Stomach (tissue), 9 donors: ENCODE results near the gene COPS7B. TPM values are rescaled to one million over a fixed set of nuclear protein-coding genes. Genes with fewer than 3 reads are reported as not detected.

Experiments
- DNase-seq, 2 donors: peaks; one replicate each; pipeline versions ENCODE4 v3.0.0 to v3.0.0-alpha.2; 2013 to 2019
- H3K27ac ChIP-seq, 5 donors: fragments of 200-600 bp in 4 of 5; sonication (generic) in 4 of 5; one replicate each; pipeline ENCODE4 v1.5.1; 2013 to 2019; ENCODE audit warnings: mild to moderate bottlenecking in 1 of 5, moderate library complexity in 1 of 5
- H3K27me3 ChIP-seq, 3 donors: fragments of 200-600 bp; sonication (generic); one replicate each; pipeline ENCODE4 v1.5.1; 2017 to 2019; ENCODE audit warnings: mixed run types in 1 of 3
- H3K36me3 ChIP-seq, 4 donors: fragments of 200-600 bp; sonication (generic); 1 replicate in 3 of 4; 2 replicates in 1 of 4; pipeline ENCODE4 v1.5.1; 2016 to 2019
- H3K4me1 ChIP-seq, 4 donors: fragments of 200-600 bp; sonication (generic); one replicate each; pipeline ENCODE4 v1.5.1; 2016 to 2019
- H3K4me3 ChIP-seq, 4 donors: fragments of 200-600 bp; sonication (generic) in 3 of 4; one replicate each; pipeline ENCODE4 v1.5.1; 2016 to 2019; ENCODE audit warnings: mild to moderate bottlenecking in 1 of 4
- H3K9me3 ChIP-seq, 4 donors: fragments of 200-600 bp; sonication (generic); one replicate each; pipeline ENCODE4 v1.5.1; 2016 to 2019
- EP300 ChIP-seq: sonication (generic); formaldehyde crosslinking; IDR thresholded peaks from one replicate; pipeline ENCODE4 v1.6.1; 2017; ENCODE audit warnings: antibody characterized with exemption
- POLR2A ChIP-seq, 4 donors: fragments of 450-650 bp; IDR thresholded peaks; one replicate each; pipeline ENCODE4 v1.6.1; 2016; ENCODE audit warnings: antibody characterized with exemption in 4 of 4, control low read depth in 2 of 4, mild to moderate bottlenecking in 1 of 4, moderate library complexity in 1 of 4
- POLR2AphosphoS5 ChIP-seq, 3 donors: sonication (generic); formaldehyde crosslinking; IDR thresholded peaks; one replicate each; pipeline ENCODE4 v1.6.1; 2016; ENCODE audit warnings: antibody characterized with exemption in 3 of 3
- WGBS, 5 donors: extraction: QIAGEN DNeasy Blood & Tissue Kit in 3 of 5; methylation state at CpG; one replicate each; pipeline versions ENCODE4 v1.1.5 to v1.1.7; 2013 to 2018; 5-methylcytosine and 5-hydroxymethylcytosine counted together
- intact Hi-C: fragments of 100-400 bp; cut with DNase I; formaldehyde crosslinking; loops from one replicate; pipeline ENCODE4 v1.15.1; 2023; ENCODE audit warnings: low total_unique reads
- polyA plus RNA-seq, 3 donors: library from polyadenylated mRNA; stranded (reverse); fragments of 200-250 nt; gene quantifications; one replicate each; pipeline ENCODE4 v1.2.3, GENCODE V29; 2013
- total RNA-seq, 5 donors: library from RNA; depleted of rRNA; stranded (reverse); fragments of >200 nt; gene quantifications; one replicate each; pipeline versions ENCODE4 v1.1.0 to v1.2.3, GENCODE V29; 2014 to 2016
- TF ChIP-seq, protein P1 (sequence below), 7 experiments: fragments of 450-650 bp in 4 of 7; fragments of 200-600 bp in 3 of 7; sonication (generic) in 3 of 7; IDR thresholded peaks; one replicate each; pipeline ENCODE4 v1.5.1; 2016 to 2019; ENCODE audit warnings: antibody characterized with exemption in 7 of 7, control low read depth in 2 of 7, mild to moderate bottlenecking in 1 of 7
- donor health status: healthy with polysubstance abuse.
- donor health status: Bipolar disorder and iron deficiency.
- donor health status: healthy.

Gene COPS7B
- total and polyA plus RNA-seq, 8 donors, result 2.3 to 89.3 (median 22.9) TPM

- intact Hi-C loops, result no loop called here
- TF ChIP-seq, protein P1, sequence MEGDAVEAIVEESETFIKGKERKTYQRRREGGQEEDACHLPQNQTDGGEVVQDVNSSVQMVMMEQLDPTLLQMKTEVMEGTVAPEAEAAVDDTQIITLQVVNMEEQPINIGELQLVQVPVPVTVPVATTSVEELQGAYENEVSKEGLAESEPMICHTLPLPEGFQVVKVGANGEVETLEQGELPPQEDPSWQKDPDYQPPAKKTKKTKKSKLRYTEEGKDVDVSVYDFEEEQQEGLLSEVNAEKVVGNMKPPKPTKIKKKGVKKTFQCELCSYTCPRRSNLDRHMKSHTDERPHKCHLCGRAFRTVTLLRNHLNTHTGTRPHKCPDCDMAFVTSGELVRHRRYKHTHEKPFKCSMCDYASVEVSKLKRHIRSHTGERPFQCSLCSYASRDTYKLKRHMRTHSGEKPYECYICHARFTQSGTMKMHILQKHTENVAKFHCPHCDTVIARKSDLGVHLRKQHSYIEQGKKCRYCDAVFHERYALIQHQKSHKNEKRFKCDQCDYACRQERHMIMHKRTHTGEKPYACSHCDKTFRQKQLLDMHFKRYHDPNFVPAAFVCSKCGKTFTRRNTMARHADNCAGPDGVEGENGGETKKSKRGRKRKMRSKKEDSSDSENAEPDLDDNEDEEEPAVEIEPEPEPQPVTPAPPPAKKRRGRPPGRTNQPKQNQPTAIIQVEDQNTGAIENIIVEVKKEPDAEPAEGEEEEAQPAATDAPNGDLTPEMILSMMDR (IDR thresholded peaks at IDR 0.05), result no peak
- peak in 1 of 3 donors; percentile 5 for TF ChIP-seq POLR2AphosphoS5 (IDR thresholded peaks at IDR 0.05)
- Histone ChIP-seq H3K27ac (peak overlapping the region; percentile 84 to 93 (median 89)), H3K4me1 (peaks cover 40 to 61% (median 56%) of the 10 kb centered on the region in 4 donors), H3K36me3 (no peaks in the 10 kb centered on the region), H3K27me3 (no peaks in the 10 kb centered on the region), H3K9me3 (no peaks in the 10 kb centered on the region), H3K4me3 (peak overlapping the region; percentile 59 to 95 (median 82))
- peak in 1 of 2 donors; percentile 69 for DNase-seq
- WGBS, 5 donors, result 2 to 4% (median 2%) methylated on average over 12 of the region's 12 CpGs
These were observed 4.2 kb upstream of the COPS7B start for GRCh38 chr2:231781798-231782726.

DNA sequence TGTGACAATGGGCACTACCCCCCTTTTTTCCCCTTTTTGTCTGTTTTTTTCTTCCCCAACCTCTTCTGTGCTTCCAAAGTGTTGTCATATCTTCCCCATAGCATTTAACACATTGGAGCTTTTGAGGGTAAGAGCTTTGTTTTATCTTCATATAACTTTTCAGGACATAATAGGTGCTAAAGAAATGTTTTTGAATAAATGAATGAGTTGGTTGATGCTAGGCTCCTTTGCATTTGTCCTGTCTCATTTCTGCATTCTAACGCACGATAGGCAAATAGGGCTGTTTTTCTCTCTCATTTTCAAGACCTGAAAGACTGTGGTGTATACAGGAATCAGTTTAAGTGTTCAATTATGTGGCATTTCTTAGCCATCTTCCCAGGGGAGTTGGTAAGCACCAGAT is 832 bp upstream of the COPS7B start:
- peaks cover 7 to 21% (median 17%) of the 10 kb centered on the region in 4 donors for H3K36me3 ChIP-seq
- H3K27ac ChIP-seq, result peak overlapping the region in 1 of 5 donors; percentile 80
- intact Hi-C loops, result no loop called here
- H3K9me3 ChIP-seq, result no peaks in the 10 kb centered on the region
- H3K4me1 ChIP-seq, result peaks cover 40 to 76% (median 64%) of the 10 kb centered on the region in 4 donors
- peak overlapping the region in 2 of 4 donors; percentile 94 to 98 for H3K4me3 ChIP-seq
- 73 to 91% (median 86%) methylated on average over 2 of the region's 2 CpGs for WGBS, 5 donors
- no peak for TF ChIP-seq EP300
- no peak for TF ChIP-seq POLR2AphosphoS5 (IDR thresholded peaks at IDR 0.05)
- TF ChIP-seq, protein P1 (IDR thresholded peaks at IDR 0.05), result no peak
- no peak for TF ChIP-seq POLR2A (IDR thresholded peaks at IDR 0.05)
- H3K27me3 ChIP-seq, result no peaks in the 10 kb centered on the region
- DNase-seq, result no peak

DNA sequence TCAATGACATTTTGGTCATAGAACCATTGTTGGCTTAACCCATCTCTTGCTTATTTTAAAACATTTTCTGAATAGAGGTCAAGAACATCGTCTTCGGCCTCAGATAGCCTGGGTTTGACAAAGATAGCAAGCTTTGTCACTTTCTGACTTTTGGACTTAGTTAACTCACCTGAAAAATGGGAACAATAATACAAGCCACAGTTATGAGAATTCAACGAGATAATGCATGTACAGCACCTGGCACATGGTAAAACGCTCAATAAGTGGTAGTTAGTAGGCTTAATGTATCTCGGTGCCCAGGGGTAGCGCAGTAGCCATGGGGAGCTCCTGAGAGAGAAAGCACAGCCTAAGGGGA is 446 bp upstream of the COPS7B start:
- no peaks in the 10 kb centered on the region for H3K9me3 ChIP-seq
- H3K27me3 ChIP-seq, result no peaks in the 10 kb centered on the region
- peaks cover 8 to 21% (median 17%) of the 10 kb centered on the region in 4 donors for H3K36me3 ChIP-seq
- 29 to 37% (median 34%) methylated on average over 6 of the region's 6 CpGs for WGBS, 5 donors
- H3K4me3 ChIP-seq, result peak overlapping the region; percentile 94 to 100 (median 98)
- TF ChIP-seq POLR2AphosphoS5 (IDR thresholded peaks at IDR 0.05) (no peak), POLR2A (IDR thresholded peaks at IDR 0.05) (no peak), EP300 (no peak)
- TF ChIP-seq, protein P1 (IDR thresholded peaks at IDR 0.05), result no peak
- no peak for DNase-seq
- peak overlapping the region; percentile 58 to 81 (median 76) for H3K27ac ChIP-seq
- H3K4me1 ChIP-seq, result peaks cover 40 to 76% (median 62%) of the 10 kb centered on the region in 4 donors
- intact Hi-C loops, result no loop called here

GRCh38 chr2:231786917-231787292 is 660 bp downstream of the COPS7B start:
- peak overlapping the region in 4 of 5 donors; percentile 70 to 81 (median 78) for H3K27ac ChIP-seq
- intact Hi-C loops, result no loop called here
- H3K27me3 ChIP-seq, result no peaks in the 10 kb centered on the region
- H3K4me3 ChIP-seq, result peak overlapping the region; percentile 94 to 100 (median 98)
- H3K9me3 ChIP-seq, result no peaks in the 10 kb centered on the region
- TF ChIP-seq EP300 (no peak), POLR2A (IDR thresholded peaks at IDR 0.05) (no peak), POLR2AphosphoS5 (IDR thresholded peaks at IDR 0.05) (no peak)
- TF ChIP-seq, protein P1 (IDR thresholded peaks at IDR 0.05), result no peak
- WGBS, 5 donors, result 7 to 13% (median 9%) methylated on average over 11 of the region's 11 CpGs
- no peak for DNase-seq
- H3K36me3 ChIP-seq, result peaks cover 8 to 32% (median 28%) of the 10 kb centered on the region in 4 donors
- peaks cover 40 to 86% (median 72%) of the 10 kb centered on the region in 4 donors for H3K4me1 ChIP-seq
